DOHH2 (cell line): Measurements from ENCODE around the gene FFAR3.

Experiments used
- EZH2phosphoT487 ChIP-seq: fragments of 200-600 bp; sonication (generic); IDR thresholded peaks from 2 replicates; pipeline ENCODE4 v1.6.1; 2017; ENCODE audit warnings: borderline replicate concordance, mild to moderate bottlenecking, antibody characterized with exemption, low read length, moderate library complexity, mixed read lengths
- TF ChIP-seq, protein P1 (sequence below): fragments of 200-600 bp; sonication (generic); IDR thresholded peaks from one replicate; pipeline ENCODE4 v1.5.1; 2014; ENCODE audit warnings: antibody characterized with exemption, mild to moderate bottlenecking, low read depth, low read length; ENCODE audit not compliant: poor library complexity, severe bottlenecking

DNA sequence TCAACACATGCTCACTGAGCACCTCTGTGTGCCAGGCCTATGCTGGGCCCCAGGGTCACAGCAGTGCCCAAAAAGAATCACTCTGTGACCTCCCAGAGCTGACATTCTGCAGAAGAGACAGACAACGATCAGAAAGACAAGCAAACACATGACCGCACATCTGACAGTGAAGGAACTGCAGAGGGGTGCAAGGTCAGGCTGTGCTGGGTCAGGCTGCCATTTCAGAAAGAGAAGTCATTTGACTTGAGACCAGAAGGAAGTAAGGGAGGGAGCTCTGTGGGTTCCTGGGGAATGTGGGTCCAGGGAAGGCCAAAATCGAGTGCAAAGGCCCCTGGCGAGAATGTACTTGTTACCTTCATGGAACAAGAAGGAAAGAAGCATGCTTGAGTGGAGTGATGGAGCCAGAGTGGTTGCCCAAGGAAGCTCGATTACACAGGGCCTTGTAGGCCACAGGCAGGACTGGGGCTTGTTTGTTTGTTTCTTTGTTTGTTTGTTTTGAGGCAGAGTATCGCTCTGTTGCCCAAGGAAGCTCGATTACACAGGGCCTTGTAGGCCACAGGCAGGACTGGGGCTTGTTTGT is 40.7 kb upstream of the FFAR3 start:
- TF ChIP-seq, protein P1, sequence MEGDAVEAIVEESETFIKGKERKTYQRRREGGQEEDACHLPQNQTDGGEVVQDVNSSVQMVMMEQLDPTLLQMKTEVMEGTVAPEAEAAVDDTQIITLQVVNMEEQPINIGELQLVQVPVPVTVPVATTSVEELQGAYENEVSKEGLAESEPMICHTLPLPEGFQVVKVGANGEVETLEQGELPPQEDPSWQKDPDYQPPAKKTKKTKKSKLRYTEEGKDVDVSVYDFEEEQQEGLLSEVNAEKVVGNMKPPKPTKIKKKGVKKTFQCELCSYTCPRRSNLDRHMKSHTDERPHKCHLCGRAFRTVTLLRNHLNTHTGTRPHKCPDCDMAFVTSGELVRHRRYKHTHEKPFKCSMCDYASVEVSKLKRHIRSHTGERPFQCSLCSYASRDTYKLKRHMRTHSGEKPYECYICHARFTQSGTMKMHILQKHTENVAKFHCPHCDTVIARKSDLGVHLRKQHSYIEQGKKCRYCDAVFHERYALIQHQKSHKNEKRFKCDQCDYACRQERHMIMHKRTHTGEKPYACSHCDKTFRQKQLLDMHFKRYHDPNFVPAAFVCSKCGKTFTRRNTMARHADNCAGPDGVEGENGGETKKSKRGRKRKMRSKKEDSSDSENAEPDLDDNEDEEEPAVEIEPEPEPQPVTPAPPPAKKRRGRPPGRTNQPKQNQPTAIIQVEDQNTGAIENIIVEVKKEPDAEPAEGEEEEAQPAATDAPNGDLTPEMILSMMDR, result no peak
- TF ChIP-seq EZH2phosphoT487, result no peak
